Activated naive CD8-positive, alpha-beta T cell treated with anti-CD3 and anti-CD28 coated beads, Interleukin-2, amount 10 ng/mL, durations not matched to agents 7 days and 5 days (primary cell): ENCODE data around the gene UBAP1L. TPM values are rescaled to one million over a fixed set of nuclear protein-coding genes. Genes with fewer than 3 reads are reported as not detected.
"Not testable (repeated sequence)": the region's sequence is repeated elsewhere in the genome, so short reads cannot be mapped to it uniquely, and the experiment has no call there.

Experiments used
- ATAC-seq: fragments of 150-1000 bp; cut with Tn5 transposase; one replicate; pipeline ENCODE4 v1.10.0; 2021; ENCODE audit warnings: low read depth, moderate library complexity
- POLR2A ChIA-PET: fragments of 350-600 bp; sonication (Branson Sonifier 250); formaldehyde crosslinking; loops from one replicate; lab custom pipeline; 2021; ENCODE audit warnings: antibody characterized with exemption; lab: Charles Lee
- DNase-seq: peaks from one replicate; pipeline ENCODE4 v3.0.0; 2021
- H3K27ac Mint-ChIP-seq: one replicate; pipeline ENCODE4 v1.8.0; 2022; ENCODE audit warnings: mild to moderate bottlenecking, mixed read lengths
- H3K27me3 Mint-ChIP-seq: one replicate; pipeline ENCODE4 v1.8.0; 2022; ENCODE audit warnings: mild to moderate bottlenecking, moderate library complexity, mixed read lengths
- H3K36me3 Mint-ChIP-seq: one replicate; pipeline ENCODE4 v1.8.0; 2021; ENCODE audit warnings: mild to moderate bottlenecking, mixed read lengths
- H3K4me1 Mint-ChIP-seq: one replicate; pipeline ENCODE4 v1.8.0; 2021; ENCODE audit warnings: mixed read lengths
- H3K4me3 Mint-ChIP-seq: one replicate; pipeline ENCODE4 v1.8.0; 2022; ENCODE audit warnings: mild to moderate bottlenecking, moderate library complexity, mixed read lengths
- H3K9me3 Mint-ChIP-seq: one replicate; pipeline ENCODE4 v1.8.0; 2021; ENCODE audit warnings: mixed read lengths
- total RNA-seq, 2 experiments: library from RNA; stranded (reverse); gene quantifications; one replicate each; pipeline ENCODE4 v1.2.3, GENCODE V29; 2021

The UBAP1L gene
- total RNA-seq, 2 experiments from 2014 or later = 6.1 to 7.2 TPM

- Mint-ChIP-seq H3K4me3 (no peak overlapping the region), H3K9me3 (no peaks in the 10 kb centered on the region), H3K27ac (no peak overlapping the region), H3K4me1 (no peaks in the 10 kb centered on the region), H3K36me3 (peaks cover 3% of the 10 kb centered on the region), H3K27me3 (no peaks in the 10 kb centered on the region)
- DNase-seq (peak; percentile 14), ATAC-seq (no peak)
- POLR2A ChIA-PET = no interaction called here
These were observed 19.3 kb downstream of the UBAP1L start for GRCh38 chr15:65095747-65096104.

GRCh38 chr15:65095011-65095746 is 19.8 kb downstream of the UBAP1L start:
- DNase-seq = peak; percentile 10
- H3K9me3 Mint-ChIP-seq = no peaks in the 10 kb centered on the region
- H3K4me3 Mint-ChIP-seq = no peak overlapping the region
- no peaks in the 10 kb centered on the region for H3K27me3 Mint-ChIP-seq
- ATAC-seq = no peak
- POLR2A ChIA-PET = interaction anchor here (0.5 kb wide), 1 partner anchor 110 kb away, joined by 3 read pairs; no protein-coding TSS in a partner anchor
- no peaks in the 10 kb centered on the region for H3K4me1 Mint-ChIP-seq
- H3K27ac Mint-ChIP-seq = no peak overlapping the region
- peaks cover 3% of the 10 kb centered on the region for H3K36me3 Mint-ChIP-seq

GRCh38 chr15:65094294-65094995 is 20.6 kb downstream of the UBAP1L start:
- ATAC-seq = no peak
- Mint-ChIP-seq H3K36me3 (peaks cover 3% of the 10 kb centered on the region), H3K27ac (no peak overlapping the region), H3K4me1 (no peaks in the 10 kb centered on the region), H3K4me3 (no peak overlapping the region), H3K27me3 (no peaks in the 10 kb centered on the region), H3K9me3 (no peaks in the 10 kb centered on the region)
- POLR2A ChIA-PET = interaction anchor here (0.5 kb wide), 1 partner anchor 110 kb away, joined by 3 read pairs; no protein-coding TSS in a partner anchor
- peak; percentile 21 for DNase-seq

- H3K27me3 Mint-ChIP-seq, ATAC-seq, H3K4me1 Mint-ChIP-seq, H3K27ac Mint-ChIP-seq, POLR2A ChIA-PET, H3K36me3 Mint-ChIP-seq, H3K4me3 Mint-ChIP-seq, H3K9me3 Mint-ChIP-seq: not testable (repeated sequence)
- peak; percentile 8 for DNase-seq
These were observed 21.2 kb downstream of the UBAP1L start for GRCh38 chr15:65093793-65094170.

GRCh38 chr15:65092911-65093792 is 21.8 kb downstream of the UBAP1L start:
- DNase-seq = peak; percentile 10
- Mint-ChIP-seq H3K27me3 (no peaks in the 10 kb centered on the region), H3K9me3 (no peaks in the 10 kb centered on the region), H3K4me1 (no peaks in the 10 kb centered on the region), H3K27ac (no peak overlapping the region), H3K36me3 (no peaks in the 10 kb centered on the region), H3K4me3 (no peak overlapping the region)
- no peak for ATAC-seq
- POLR2A ChIA-PET = no interaction called here

GRCh38 chr15:65091946-65092770 is 22.8 kb downstream of the UBAP1L start:
- Mint-ChIP-seq H3K4me3 (no peak overlapping the region), H3K4me1 (no peaks in the 10 kb centered on the region), H3K36me3 (no peaks in the 10 kb centered on the region), H3K27ac (no peak overlapping the region), H3K27me3 (no peaks in the 10 kb centered on the region), H3K9me3 (no peaks in the 10 kb centered on the region)
- DNase-seq = no peak
- no peak for ATAC-seq
- POLR2A ChIA-PET = no interaction called here

GRCh38 chr15:65089206-65089824 is 25.7 kb downstream of the UBAP1L start:
- H3K9me3 Mint-ChIP-seq = no peaks in the 10 kb centered on the region
- POLR2A ChIA-PET = interaction anchor here (0.6 kb wide), 1 partner anchor 415 kb away, joined by 4 read pairs; no protein-coding TSS in a partner anchor
- H3K27ac Mint-ChIP-seq = no peak overlapping the region
- no peak overlapping the region for H3K4me3 Mint-ChIP-seq
- H3K36me3 Mint-ChIP-seq = no peaks in the 10 kb centered on the region
- peaks cover 5% of the 10 kb centered on the region for H3K27me3 Mint-ChIP-seq
- ATAC-seq (no peak), DNase-seq (no peak)
- peaks cover 7% of the 10 kb centered on the region for H3K4me1 Mint-ChIP-seq

- peaks cover 10% of the 10 kb centered on the region for H3K4me1 Mint-ChIP-seq
- H3K9me3 Mint-ChIP-seq = no peaks in the 10 kb centered on the region
- no peak for DNase-seq
- peaks cover 11% of the 10 kb centered on the region for H3K27me3 Mint-ChIP-seq
- H3K4me3 Mint-ChIP-seq = no peak overlapping the region
- POLR2A ChIA-PET = interaction anchor here (0.6 kb wide), 1 partner anchor 416 kb away, joined by 4 read pairs; no protein-coding TSS in a partner anchor
- ATAC-seq = no peak
- no peak overlapping the region for H3K27ac Mint-ChIP-seq
- no peaks in the 10 kb centered on the region for H3K36me3 Mint-ChIP-seq
These were observed 26.4 kb downstream of the UBAP1L start for GRCh38 chr15:65088643-65089021.

GRCh38 chr15:65087873-65088642 is 26.9 kb downstream of the UBAP1L start:
- peaks cover 15% of the 10 kb centered on the region for H3K27me3 Mint-ChIP-seq
- H3K4me3 Mint-ChIP-seq = no peak overlapping the region
- DNase-seq (no peak), ATAC-seq (no peak)
- H3K4me1 Mint-ChIP-seq = peaks cover 11% of the 10 kb centered on the region
- H3K9me3 Mint-ChIP-seq = no peaks in the 10 kb centered on the region
- no peaks in the 10 kb centered on the region for H3K36me3 Mint-ChIP-seq
- POLR2A ChIA-PET = interaction anchor here (1.6 kb wide), 1 partner anchor 217 kb away, joined by 3 read pairs; the partner anchor contains the start of gene RNU5B-1
- H3K27ac Mint-ChIP-seq = no peak overlapping the region

GRCh38 chr15:65087411-65087810 is 27.6 kb downstream of the UBAP1L start:
- H3K27ac Mint-ChIP-seq = no peak overlapping the region
- POLR2A ChIA-PET = interaction anchor here (1.6 kb wide), 1 partner anchor 217 kb away, joined by 3 read pairs; the partner anchor contains the start of gene RNU5B-1
- peaks cover 17% of the 10 kb centered on the region for H3K4me1 Mint-ChIP-seq
- no peak for DNase-seq
- peaks cover 22% of the 10 kb centered on the region for H3K27me3 Mint-ChIP-seq
- ATAC-seq = no peak
- no peaks in the 10 kb centered on the region for H3K9me3 Mint-ChIP-seq
- H3K4me3 Mint-ChIP-seq = no peak overlapping the region
- no peaks in the 10 kb centered on the region for H3K36me3 Mint-ChIP-seq

- Mint-ChIP-seq H3K27ac (no peak overlapping the region), H3K27me3 (peaks cover 23% of the 10 kb centered on the region), H3K4me3 (no peak overlapping the region), H3K36me3 (no peaks in the 10 kb centered on the region), H3K9me3 (no peaks in the 10 kb centered on the region), H3K4me1 (peaks cover 24% of the 10 kb centered on the region)
- DNase-seq = no peak
- POLR2A ChIA-PET = interaction anchor here (1.6 kb wide), 1 partner anchor 218 kb away, joined by 3 read pairs; the partner anchor contains the start of gene RNU5B-1
- no peak for ATAC-seq
These were observed 28.3 kb downstream of the UBAP1L start for GRCh38 chr15:65086680-65087111.
